Measurements from ENCODE around the gene GRHL1. TPM values are rescaled to one million over a fixed set of nuclear protein-coding genes. Genes with fewer than 3 reads are reported as not detected.
A peak's percentile ranks its signal among the peaks of the same experiment; 100 is the strongest.

GRHL1 gene
- total RNA-seq, 6 experiments from 2014 or later = 0.46 to 0.76 (median 0.59) TPM

DNA sequence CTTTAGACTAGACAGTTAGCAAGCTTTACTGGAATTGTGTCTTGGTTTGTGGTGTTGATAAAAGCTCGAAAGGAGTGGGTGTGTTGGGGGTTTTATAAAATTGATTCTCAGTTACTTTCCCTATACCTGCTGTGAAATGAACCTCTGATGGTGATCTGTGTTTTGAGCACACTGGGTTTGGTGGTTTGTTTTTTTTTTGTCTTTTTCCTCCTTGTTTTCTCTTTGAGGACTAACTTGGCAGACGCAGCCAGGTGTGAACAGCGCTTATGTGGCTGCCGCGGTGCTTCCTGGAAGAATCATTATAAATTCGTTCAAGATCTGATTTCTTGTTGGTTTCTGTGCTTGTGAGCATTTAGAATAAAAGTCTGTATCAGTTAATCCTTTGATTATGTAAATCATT lies 28.5 kb downstream of the GRHL1 start:
- Mint-ChIP-seq H3K36me3 (ENCODE audit: low read depth) (no peaks in the 10 kb centered on the region), H3K4me1 (ENCODE audit: low read depth) (peaks cover 78% of the 10 kb centered on the region), H3K27me3 (ENCODE audit: insufficient read depth) (peaks cover 3% of the 10 kb centered on the region), H3K4me3 (no peak overlapping the region), H3K27ac (no peak overlapping the region; the same call in 1 of the 2 replicates), H3K9me3 (no peaks in the 10 kb centered on the region)
- TF ChIP-seq, protein P1, sequence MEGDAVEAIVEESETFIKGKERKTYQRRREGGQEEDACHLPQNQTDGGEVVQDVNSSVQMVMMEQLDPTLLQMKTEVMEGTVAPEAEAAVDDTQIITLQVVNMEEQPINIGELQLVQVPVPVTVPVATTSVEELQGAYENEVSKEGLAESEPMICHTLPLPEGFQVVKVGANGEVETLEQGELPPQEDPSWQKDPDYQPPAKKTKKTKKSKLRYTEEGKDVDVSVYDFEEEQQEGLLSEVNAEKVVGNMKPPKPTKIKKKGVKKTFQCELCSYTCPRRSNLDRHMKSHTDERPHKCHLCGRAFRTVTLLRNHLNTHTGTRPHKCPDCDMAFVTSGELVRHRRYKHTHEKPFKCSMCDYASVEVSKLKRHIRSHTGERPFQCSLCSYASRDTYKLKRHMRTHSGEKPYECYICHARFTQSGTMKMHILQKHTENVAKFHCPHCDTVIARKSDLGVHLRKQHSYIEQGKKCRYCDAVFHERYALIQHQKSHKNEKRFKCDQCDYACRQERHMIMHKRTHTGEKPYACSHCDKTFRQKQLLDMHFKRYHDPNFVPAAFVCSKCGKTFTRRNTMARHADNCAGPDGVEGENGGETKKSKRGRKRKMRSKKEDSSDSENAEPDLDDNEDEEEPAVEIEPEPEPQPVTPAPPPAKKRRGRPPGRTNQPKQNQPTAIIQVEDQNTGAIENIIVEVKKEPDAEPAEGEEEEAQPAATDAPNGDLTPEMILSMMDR (IDR thresholded peaks at IDR 0.05) = no peak
- DNase-seq = no peak

DNA sequence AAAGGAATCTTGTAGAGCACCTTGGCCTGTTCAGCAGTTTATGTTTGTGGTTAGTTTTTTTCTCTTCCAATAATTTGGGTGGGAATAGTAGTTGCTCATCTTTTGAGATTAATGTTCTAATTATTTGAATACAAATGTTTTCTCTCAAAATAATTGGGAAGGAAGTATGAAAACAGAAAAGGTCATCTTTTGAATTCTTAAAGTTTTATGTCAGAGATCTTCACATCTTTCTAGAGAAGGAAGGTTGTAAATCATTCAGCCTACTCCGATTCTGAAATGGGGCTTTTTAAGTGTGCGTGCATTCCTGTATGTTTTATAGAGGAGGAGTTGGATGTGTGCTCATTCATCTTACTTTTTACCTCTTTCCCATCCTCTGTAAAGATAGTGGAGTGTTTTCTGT lies 29.0 kb downstream of the GRHL1 start:
- TF ChIP-seq, protein P1 (IDR thresholded peaks at IDR 0.05) = no peak
- Mint-ChIP-seq H3K27me3 (ENCODE audit: insufficient read depth) (peaks cover 3% of the 10 kb centered on the region), H3K4me1 (ENCODE audit: low read depth) (peaks cover 78% of the 10 kb centered on the region), H3K9me3 (no peaks in the 10 kb centered on the region), H3K36me3 (ENCODE audit: low read depth) (no peaks in the 10 kb centered on the region), H3K27ac (peak overlapping the region; percentile 49), H3K4me3 (peak overlapping the region; percentile 11)
- peak; percentile 53 for DNase-seq

DNA sequence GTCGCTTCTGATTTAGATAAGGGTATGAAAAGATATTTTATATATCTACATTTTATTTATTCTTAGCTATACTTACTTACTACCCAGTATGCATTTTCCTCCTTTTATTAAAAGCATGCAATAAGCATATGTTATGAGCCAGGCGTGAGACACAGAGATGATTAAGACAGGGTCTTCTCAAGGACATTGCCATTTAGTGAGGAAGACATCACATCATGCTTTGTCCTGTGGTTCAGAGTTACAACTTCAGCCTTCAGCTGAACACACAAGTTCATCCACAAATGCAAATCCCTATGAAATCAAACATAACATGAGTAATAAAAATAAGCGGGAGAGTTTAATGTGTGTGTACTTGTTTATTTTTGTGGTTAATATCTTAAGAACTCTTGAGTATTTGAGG lies 30.2 kb downstream of the GRHL1 start:
- peaks cover 3% of the 10 kb centered on the region for H3K27me3 Mint-ChIP-seq (ENCODE audit: insufficient read depth)
- peak overlapping the region; percentile 8; the same call in 1 of the 2 replicates for H3K4me3 Mint-ChIP-seq
- no peaks in the 10 kb centered on the region for H3K36me3 Mint-ChIP-seq (ENCODE audit: low read depth)
- DNase-seq = no peak
- peak overlapping the region; percentile 20; the same call in 1 of the 2 replicates for H3K27ac Mint-ChIP-seq
- TF ChIP-seq, protein P1 (IDR thresholded peaks at IDR 0.05) = no peak
- H3K9me3 Mint-ChIP-seq = no peaks in the 10 kb centered on the region
- peaks cover 72% of the 10 kb centered on the region for H3K4me1 Mint-ChIP-seq (ENCODE audit: low read depth)

DNA sequence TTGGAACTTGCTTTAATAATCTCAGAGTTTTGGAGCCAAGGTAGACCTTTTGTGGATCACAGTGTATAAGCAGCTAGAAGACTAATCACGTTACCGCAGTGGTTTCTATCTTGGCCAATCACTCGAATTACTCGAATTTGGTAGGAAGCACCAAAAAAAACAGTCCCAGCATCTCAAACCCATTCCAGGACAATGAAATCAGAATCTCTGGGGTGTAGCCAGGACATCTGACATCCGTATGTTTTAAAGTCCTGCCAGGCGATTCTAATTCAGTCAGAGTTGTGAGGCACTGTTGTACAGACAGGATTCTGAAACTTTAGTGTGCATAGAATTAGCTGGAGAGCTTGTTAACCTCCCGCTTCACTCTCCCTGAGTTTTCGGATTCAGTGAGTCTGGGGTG lies 30.8 kb downstream of the GRHL1 start:
- H3K27ac Mint-ChIP-seq = peak overlapping the region; percentile 89
- TF ChIP-seq, protein P1 (IDR thresholded peaks at IDR 0.05) = no peak
- H3K27me3 Mint-ChIP-seq (ENCODE audit: insufficient read depth) = peaks cover 3% of the 10 kb centered on the region
- no peaks in the 10 kb centered on the region for H3K36me3 Mint-ChIP-seq (ENCODE audit: low read depth)
- no peaks in the 10 kb centered on the region for H3K9me3 Mint-ChIP-seq
- peak; percentile 87 for DNase-seq
- H3K4me1 Mint-ChIP-seq (ENCODE audit: low read depth) = peaks cover 68% of the 10 kb centered on the region
- peak overlapping the region; percentile 60 for H3K4me3 Mint-ChIP-seq

DNA sequence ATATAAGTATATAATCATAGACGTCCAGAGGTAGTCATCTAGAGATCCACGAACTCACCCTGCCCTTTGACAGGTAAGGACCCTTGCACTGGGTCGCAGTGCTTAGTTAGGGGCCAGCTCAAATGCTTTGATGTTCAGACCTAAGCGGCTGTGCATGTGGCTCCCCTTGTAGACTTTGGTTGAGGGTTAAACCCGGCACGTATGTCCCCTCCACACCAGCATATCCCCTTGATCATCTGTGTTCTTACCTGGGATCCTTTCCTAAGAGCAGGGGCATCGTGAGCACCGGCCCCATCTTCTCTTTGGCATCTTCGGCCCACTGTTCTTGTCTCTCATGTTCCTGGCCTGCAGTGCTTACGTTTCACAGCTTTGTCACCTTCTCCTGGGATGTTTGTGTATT lies 31.4 kb downstream of the GRHL1 start:
- Mint-ChIP-seq H3K27ac (peak overlapping the region; percentile 89), H3K36me3 (ENCODE audit: low read depth) (no peaks in the 10 kb centered on the region), H3K9me3 (no peaks in the 10 kb centered on the region), H3K4me3 (peak overlapping the region; percentile 47), H3K27me3 (ENCODE audit: insufficient read depth) (peaks cover 3% of the 10 kb centered on the region), H3K4me1 (ENCODE audit: low read depth) (peaks cover 73% of the 10 kb centered on the region)
- no peak for DNase-seq
- TF ChIP-seq, protein P1 (IDR thresholded peaks at IDR 0.05) = no peak

Data from HFFc6 (cell line).